Activated CD8-positive, alpha-beta T cell treated with anti-CD3 and anti-CD28 coated beads, Interleukin-2, amount 10 ng/mL, durations not matched to agents 7 days and 5 days (primary cell): ENCODE measurements around the gene VASP. TPM values are rescaled to one million over a fixed set of nuclear protein-coding genes. Genes with fewer than 3 reads are reported as not detected.

Experiments
- ATAC-seq: fragments of 150-1000 bp; cut with Tn5 transposase; one replicate; pipeline ENCODE4 v1.10.0; 2021; ENCODE audit warnings: moderate library complexity
- CTCF ChIA-PET: fragments of 350-600 bp; sonication (Branson Sonifier 250); formaldehyde crosslinking; loops from one replicate; lab custom pipeline; 2021; ENCODE audit warnings: antibody characterized with exemption; lab: Charles Lee
- POLR2A ChIA-PET: fragments of 350-600 bp; sonication (Branson Sonifier 250); formaldehyde crosslinking; loops from one replicate; lab custom pipeline; 2021; ENCODE audit warnings: antibody characterized with exemption; lab: Charles Lee
- DNase-seq: peaks from one replicate; pipeline ENCODE4 v3.0.0-alpha.2; 2020
- H3K27ac Mint-ChIP-seq: one replicate; pipeline ENCODE4 v1.8.0; 2021; ENCODE audit warnings: mild to moderate bottlenecking, mixed read lengths
- H3K27me3 Mint-ChIP-seq: one replicate; pipeline ENCODE4 v1.8.0; 2021; ENCODE audit warnings: low read depth, mixed read lengths
- H3K36me3 Mint-ChIP-seq: one replicate; pipeline ENCODE4 v1.8.0; 2021; ENCODE audit warnings: low read depth, mixed read lengths
- H3K4me1 Mint-ChIP-seq: one replicate; pipeline ENCODE4 v1.8.0; 2021; ENCODE audit warnings: low read depth, mixed read lengths
- H3K4me3 Mint-ChIP-seq: one replicate; pipeline ENCODE4 v1.8.0; 2021; ENCODE audit warnings: mild to moderate bottlenecking, mixed read lengths
- H3K9me3 Mint-ChIP-seq: one replicate; pipeline ENCODE4 v1.8.0; 2022; ENCODE audit warnings: mixed read lengths; ENCODE audit not compliant: insufficient read depth
- total RNA-seq, 2 experiments: library from RNA; stranded (reverse); gene quantifications; one replicate each; pipeline ENCODE4 v1.2.3, GENCODE V29; 2021

The VASP gene
- total RNA-seq, 2 experiments from 2014 or later = 215 to 222 TPM

GRCh38 chr19:45488708-45489107 is 18.6 kb upstream of the VASP start:
- Mint-ChIP-seq H3K9me3 (no peaks in the 10 kb centered on the region), H3K4me3 (no peak overlapping the region), H3K27ac (no peak overlapping the region), H3K27me3 (peaks cover 2% of the 10 kb centered on the region), H3K4me1 (peaks cover 18% of the 10 kb centered on the region), H3K36me3 (no peaks in the 10 kb centered on the region)
- ATAC-seq = no peak
- CTCF ChIA-PET = interaction anchor here (2.0 to 6.6 kb wide), 2 partner anchors 10 to 48 kb away, joined by 10 to 117 read pairs; no protein-coding TSS in a partner anchor
- POLR2A ChIA-PET = no interaction called here
- DNase-seq = no peak

GRCh38 chr19:45489216-45489855 is 17.9 kb upstream of the VASP start:
- H3K27me3 Mint-ChIP-seq = peaks cover 2% of the 10 kb centered on the region
- H3K27ac Mint-ChIP-seq = no peak overlapping the region
- no peak for DNase-seq
- H3K4me3 Mint-ChIP-seq = no peak overlapping the region
- no peaks in the 10 kb centered on the region for H3K9me3 Mint-ChIP-seq
- no peaks in the 10 kb centered on the region for H3K36me3 Mint-ChIP-seq
- ChIA-PET CTCF (interaction anchor here (1.5 to 6.6 kb wide), 4 partner anchors 11 to 154 kb away, joined by 3 to 117 read pairs (median 8); no protein-coding TSS in a partner anchor), POLR2A (interaction anchor here (0.6 kb wide), 1 partner anchor 43 kb away, joined by 3 read pairs; no protein-coding TSS in a partner anchor)
- peaks cover 20% of the 10 kb centered on the region for H3K4me1 Mint-ChIP-seq
- ATAC-seq = no peak

GRCh38 chr19:45492137-45492626 is 15.1 kb upstream of the VASP start:
- no peaks in the 10 kb centered on the region for H3K36me3 Mint-ChIP-seq
- H3K9me3 Mint-ChIP-seq = no peaks in the 10 kb centered on the region
- ATAC-seq = no peak
- ChIA-PET POLR2A (no interaction called here), CTCF (interaction anchor here (1.5 kb wide), 1 partner anchor 7 kb away, joined by 4 read pairs; no protein-coding TSS in a partner anchor)
- DNase-seq = no peak
- H3K27ac Mint-ChIP-seq = no peak overlapping the region
- H3K4me1 Mint-ChIP-seq = peaks cover 17% of the 10 kb centered on the region
- H3K27me3 Mint-ChIP-seq = peaks cover 12% of the 10 kb centered on the region
- H3K4me3 Mint-ChIP-seq = no peak overlapping the region

- H3K27me3 Mint-ChIP-seq = peaks cover 12% of the 10 kb centered on the region
- peaks cover 23% of the 10 kb centered on the region for H3K4me1 Mint-ChIP-seq
- H3K4me3 Mint-ChIP-seq = peak overlapping the region; percentile 57
- DNase-seq (no peak), ATAC-seq (no peak)
- no peak overlapping the region for H3K27ac Mint-ChIP-seq
- H3K36me3 Mint-ChIP-seq = no peaks in the 10 kb centered on the region
- no peaks in the 10 kb centered on the region for H3K9me3 Mint-ChIP-seq
- ChIA-PET POLR2A (no interaction called here), CTCF (interaction anchor here (1.0 to 1.5 kb wide), 3 partner anchors 8 to 66 kb away, joined by 4 to 5 read pairs (median 4); no protein-coding TSS in a partner anchor)
Observed at GRCh38 chr19:45492627-45493470, 14.4 kb upstream of the VASP start.

GRCh38 chr19:45494261-45494916 is 12.9 kb upstream of the VASP start:
- H3K27ac Mint-ChIP-seq = no peak overlapping the region
- no peaks in the 10 kb centered on the region for H3K9me3 Mint-ChIP-seq
- peaks cover 13% of the 10 kb centered on the region for H3K27me3 Mint-ChIP-seq
- H3K36me3 Mint-ChIP-seq = peaks cover 2% of the 10 kb centered on the region
- no peak for ATAC-seq
- POLR2A ChIA-PET = interaction anchor here (0.7 to 1.0 kb wide), 2 partner anchors 27 to 1781 kb away, joined by 3 read pairs; partner anchors contain the start of gene FOSB
- no peak for DNase-seq
- CTCF ChIA-PET = interaction anchor here (1.1 to 6.6 kb wide), 6 partner anchors 9 to 151 kb away, joined by 4 to 83 read pairs (median 12); no protein-coding TSS in a partner anchor
- H3K4me3 Mint-ChIP-seq = no peak overlapping the region
- peaks cover 33% of the 10 kb centered on the region for H3K4me1 Mint-ChIP-seq

GRCh38 chr19:45495178-45495577 is 12.1 kb upstream of the VASP start:
- Mint-ChIP-seq H3K4me1 (peaks cover 37% of the 10 kb centered on the region), H3K27ac (no peak overlapping the region), H3K27me3 (peaks cover 15% of the 10 kb centered on the region), H3K9me3 (no peaks in the 10 kb centered on the region), H3K4me3 (no peak overlapping the region), H3K36me3 (peaks cover 3% of the 10 kb centered on the region)
- ChIA-PET POLR2A (interaction anchor here (1.0 kb wide), 1 partner anchor 28 kb away, joined by 3 read pairs; the partner anchor contains the start of gene FOSB), CTCF (interaction anchor here (1.1 to 6.6 kb wide), 7 partner anchors 9 to 150 kb away, joined by 3 to 83 read pairs (median 9); no protein-coding TSS in a partner anchor)
- ATAC-seq = no peak
- no peak for DNase-seq

- peak; percentile 10 for ATAC-seq
- peak overlapping the region; percentile 5 for H3K4me3 Mint-ChIP-seq
- ChIA-PET CTCF (interaction anchor here (0.7 to 6.6 kb wide), 8 partner anchors 9 to 146 kb away, joined by 3 to 83 read pairs (median 12); no protein-coding TSS in a partner anchor), POLR2A (no interaction called here)
- no peaks in the 10 kb centered on the region for H3K9me3 Mint-ChIP-seq
- peaks cover 15% of the 10 kb centered on the region for H3K27me3 Mint-ChIP-seq
- H3K36me3 Mint-ChIP-seq = peaks cover 6% of the 10 kb centered on the region
- H3K4me1 Mint-ChIP-seq = peaks cover 37% of the 10 kb centered on the region
- peak; percentile 66 for DNase-seq
- H3K27ac Mint-ChIP-seq = no peak overlapping the region
Observed at GRCh38 chr19:45496349-45496953, 10.8 kb upstream of the VASP start.

- H3K4me1 Mint-ChIP-seq = peaks cover 37% of the 10 kb centered on the region
Observed at GRCh38 chr19:45497791-45498190, 9.5 kb upstream of the VASP start.

GRCh38 chr19:45498411-45499195 is 8.7 kb upstream of the VASP start, which contains the start of gene PPM1N:
PPM1N (plus strand) TSS chr19:45498443; CDS start chr19:45498473, 30 bp downstream.
- peaks cover 33% of the 10 kb centered on the region for H3K4me1 Mint-ChIP-seq
- ChIA-PET CTCF (interaction anchor here (0.7 to 6.6 kb wide), 9 partner anchors 9 to 144 kb away, joined by 3 to 83 read pairs (median 9); partner anchors contain the start of gene VASP), POLR2A (no interaction called here)
- peak within 1 kb of the TSS; percentile 79 for H3K27ac Mint-ChIP-seq
- peak within 1 kb of the TSS; percentile 69 for H3K4me3 Mint-ChIP-seq
- peaks cover 6% of the 10 kb centered on the region for H3K36me3 Mint-ChIP-seq
- ATAC-seq (peak; percentile 75), DNase-seq (peak; percentile 79)
- no peaks in the 10 kb centered on the region for H3K9me3 Mint-ChIP-seq
- H3K27me3 Mint-ChIP-seq = peaks cover 15% of the 10 kb centered on the region

More at GRCh38 chr19:45497791-45498190, 9.5 kb upstream of the VASP start:
- CTCF ChIA-PET = interaction anchor here (0.9 to 6.6 kb wide), 5 partner anchors 12 to 145 kb away, joined by 3 to 83 read pairs (median 16); no protein-coding TSS in a partner anchor
- peak overlapping the region; percentile 69 for H3K4me3 Mint-ChIP-seq
- POLR2A ChIA-PET = interaction anchor here (0.6 kb wide), 1 partner anchor 22 kb away, joined by 3 read pairs; no protein-coding TSS in a partner anchor
- peaks cover 15% of the 10 kb centered on the region for H3K27me3 Mint-ChIP-seq
- no peak for ATAC-seq
- DNase-seq = no peak
- peaks cover 6% of the 10 kb centered on the region for H3K36me3 Mint-ChIP-seq
- no peaks in the 10 kb centered on the region for H3K9me3 Mint-ChIP-seq
- peak overlapping the region; percentile 79 for H3K27ac Mint-ChIP-seq
